Subcutaneous abdominal adipose tissue (tissue), 5 donors: ENCODE data around the gene ITPR1.

Experiments used
- H3K27ac ChIP-seq: one replicate; pipeline ENCODE4 v1.7.0; 2013; ENCODE audit warnings: low read depth, mild to moderate bottlenecking, inconsistent platforms, low read length, moderate library complexity
- H3K27me3 ChIP-seq, 5 donors: one replicate each; pipeline ENCODE4 v1.7.0; 2013; ENCODE audit warnings: low read length in 5 of 5, inconsistent platforms in 1 of 5; ENCODE audit not compliant: control insufficient read depth in 5 of 5, insufficient read depth in 4 of 5
- H3K36me3 ChIP-seq, 5 donors: one replicate each; pipeline ENCODE4 v1.7.0; 2013; ENCODE audit warnings: low read length in 5 of 5; ENCODE audit not compliant: control insufficient read depth in 5 of 5, insufficient read depth in 5 of 5
- H3K4me1 ChIP-seq, 5 donors: one replicate each; pipeline ENCODE4 v1.7.0; 2013; ENCODE audit warnings: low read length in 5 of 5, mild to moderate bottlenecking in 3 of 5, moderate library complexity in 1 of 5; ENCODE audit not compliant: control insufficient read depth in 5 of 5, insufficient read depth in 5 of 5
- H3K4me3 ChIP-seq, 5 donors: one replicate each; pipeline ENCODE4 v1.7.0; 2013; ENCODE audit warnings: low read length in 5 of 5, low read depth in 1 of 5
- H3K9ac ChIP-seq, 5 donors: one replicate each; pipeline ENCODE4 v1.7.0; 2013; ENCODE audit warnings: low read length in 5 of 5, mild to moderate bottlenecking in 4 of 5, moderate library complexity in 3 of 5
- H3K9me3 ChIP-seq, 5 donors: one replicate each; pipeline ENCODE4 v1.7.0; 2013; ENCODE audit warnings: low read length in 5 of 5; ENCODE audit not compliant: control insufficient read depth in 5 of 5
- donor health status: healthy.
- donor health status: healthy.
- donor health status: healthy.
- donor health status: healthy.
- donor health status: healthy.

ITPR1 gene

DNA sequence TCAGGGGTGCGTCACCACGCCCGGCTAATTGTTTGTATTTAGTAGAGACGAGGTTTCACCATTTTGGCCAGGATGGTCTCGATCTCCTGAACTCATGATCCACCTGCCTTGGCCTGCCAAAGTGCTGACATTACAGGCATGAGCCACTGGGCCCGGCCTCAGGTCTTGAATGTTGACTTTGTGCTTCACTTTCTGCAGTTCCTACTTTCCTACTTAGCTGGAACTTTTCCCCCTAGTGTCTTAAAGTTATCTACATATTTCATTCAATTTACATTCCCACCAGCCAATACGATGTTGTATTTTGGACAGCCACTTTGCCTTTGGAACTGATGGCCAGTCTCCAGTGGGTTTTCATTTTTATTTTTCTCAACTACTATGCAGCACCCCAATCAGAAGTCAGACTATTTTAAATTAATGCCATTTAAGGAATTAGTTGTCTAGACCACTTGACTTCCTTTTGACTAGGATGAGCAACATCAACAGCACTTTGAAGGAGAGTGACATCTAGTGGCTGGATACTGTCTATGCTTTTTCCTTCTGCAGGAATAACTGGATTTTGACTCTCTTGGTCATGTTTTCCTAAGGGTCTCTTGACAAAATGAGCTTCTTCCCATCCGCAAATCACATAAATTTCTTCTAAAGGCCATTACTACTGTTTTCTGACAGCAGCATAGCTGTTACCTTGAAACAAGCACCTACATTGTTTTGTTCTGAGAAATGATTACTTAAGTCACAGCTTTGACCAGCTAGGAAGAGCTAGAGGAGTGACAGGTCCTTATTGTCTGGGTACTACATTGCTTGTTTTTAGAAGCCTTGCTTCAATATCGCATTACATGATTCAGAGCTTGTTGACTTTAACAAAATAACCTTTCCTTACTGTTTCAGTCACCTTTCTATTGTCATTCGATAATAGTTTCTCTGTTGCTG, 140.2 kb downstream of the ITPR1 start:
- Histone ChIP-seq H3K4me3 (no peak overlapping the region), H3K27me3 (no peaks in the 10 kb centered on the region), H3K36me3 (peaks cover 0 to 6% (median 4%) of the 10 kb centered on the region in 5 donors), H3K9ac (no peak overlapping the region), H3K27ac (no peak overlapping the region), H3K9me3 (no peaks in the 10 kb centered on the region), H3K4me1 (no peaks in the 10 kb centered on the region)

- Histone ChIP-seq H3K4me3 (no peak overlapping the region), H3K36me3 (peaks cover 0 to 2% (median 0%) of the 10 kb centered on the region in 5 donors), H3K9ac (no peak overlapping the region), H3K27ac (no peak overlapping the region), H3K27me3 (no peaks in the 10 kb centered on the region), H3K9me3 (no peaks in the 10 kb centered on the region), H3K4me1 (no peaks in the 10 kb centered on the region)
These were observed 141.7 kb downstream of the ITPR1 start for GRCh38 chr3:4634894-4635293.

DNA sequence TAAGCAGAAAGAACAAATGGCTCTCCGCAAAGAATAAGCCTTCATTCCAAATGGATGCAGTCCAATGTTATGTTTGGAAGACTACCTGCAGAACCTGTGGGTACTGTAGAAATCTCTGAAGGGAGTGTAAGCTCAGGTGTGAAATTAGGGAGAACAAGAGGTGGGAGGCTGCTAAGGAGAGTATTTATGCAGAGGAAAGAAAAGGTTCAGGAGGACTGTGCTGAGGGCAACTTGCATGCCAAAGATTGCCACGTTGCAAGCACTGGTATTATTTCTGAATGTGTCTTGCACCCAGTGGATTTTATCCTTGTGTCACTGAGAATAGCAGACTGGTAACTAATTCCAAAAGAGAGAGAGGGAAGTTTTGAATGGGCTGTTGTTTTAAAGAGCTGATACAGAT, 144.1 kb downstream of the ITPR1 start:
- Histone ChIP-seq H3K27me3 (no peaks in the 10 kb centered on the region), H3K27ac (no peak overlapping the region), H3K4me1 (no peaks in the 10 kb centered on the region), H3K36me3 (peaks cover 9 to 15% (median 12%) of the 10 kb centered on the region in 5 donors), H3K9ac (no peak overlapping the region), H3K4me3 (no peak overlapping the region), H3K9me3 (no peaks in the 10 kb centered on the region)

DNA sequence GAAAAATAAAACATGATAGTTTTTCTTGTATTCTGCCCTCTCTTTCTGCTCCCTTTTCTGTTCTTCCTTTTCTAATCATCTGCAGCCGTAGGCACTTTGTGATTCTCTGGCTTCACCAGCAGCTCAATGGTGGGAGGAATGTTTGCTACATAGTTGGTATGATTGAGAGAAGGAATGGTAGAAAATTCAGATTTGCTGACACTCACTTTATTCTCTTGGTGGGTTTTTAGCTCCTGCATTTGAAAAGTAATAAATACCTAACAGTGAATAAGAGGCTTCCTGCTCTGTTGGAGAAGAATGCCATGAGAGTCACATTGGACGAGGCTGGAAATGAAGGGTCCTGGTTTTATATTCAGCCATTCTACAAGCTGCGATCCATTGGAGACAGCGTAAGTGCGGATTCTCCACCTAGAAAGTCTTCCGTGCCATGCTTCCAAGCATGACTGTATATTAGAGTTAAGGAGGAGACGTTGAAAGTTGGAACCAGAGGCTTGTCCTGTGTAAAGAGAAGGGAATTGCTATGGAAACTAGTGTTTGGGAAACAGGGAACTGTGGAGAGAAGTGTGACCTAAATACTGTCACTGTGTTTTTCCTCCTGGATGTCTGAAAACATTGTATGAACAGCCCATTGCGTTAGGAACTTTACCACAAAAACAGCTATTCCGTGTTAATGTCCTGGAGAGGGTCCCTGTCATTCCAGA, 148.9 kb downstream of the ITPR1 start:
- Histone ChIP-seq H3K9me3 (no peaks in the 10 kb centered on the region), H3K27ac (no peak overlapping the region), H3K36me3 (peaks cover 15 to 32% (median 30%) of the 10 kb centered on the region in 5 donors), H3K4me1 (no peaks in the 10 kb centered on the region), H3K9ac (no peak overlapping the region), H3K4me3 (no peak overlapping the region), H3K27me3 (no peaks in the 10 kb centered on the region)

DNA sequence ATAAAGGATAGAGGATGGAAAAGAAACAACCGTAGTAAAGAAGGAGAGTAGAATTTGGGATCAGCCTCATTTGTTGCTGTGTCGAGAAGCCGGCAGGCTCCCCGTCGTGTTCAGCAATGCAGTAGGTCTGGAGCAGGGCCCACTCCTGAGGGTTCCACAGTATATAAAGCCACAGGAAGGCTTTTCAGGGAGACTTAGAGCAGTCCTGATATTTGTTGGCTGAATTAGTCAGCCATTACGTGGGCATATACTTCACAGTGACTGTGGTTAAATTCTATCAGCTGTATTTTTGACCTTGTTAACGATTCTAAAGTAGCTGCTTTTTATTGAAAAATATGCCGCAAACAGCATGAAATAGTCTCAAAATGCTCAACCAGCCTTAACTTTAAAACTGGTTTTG, 149.5 kb downstream of the ITPR1 start:
- Histone ChIP-seq H3K27ac (no peak overlapping the region), H3K36me3 (peaks cover 15 to 35% (median 33%) of the 10 kb centered on the region in 5 donors), H3K4me1 (no peaks in the 10 kb centered on the region), H3K9me3 (no peaks in the 10 kb centered on the region), H3K4me3 (no peak overlapping the region), H3K9ac (no peak overlapping the region), H3K27me3 (no peaks in the 10 kb centered on the region)

- H3K9ac ChIP-seq = no peak overlapping the region
- H3K9me3 ChIP-seq = no peaks in the 10 kb centered on the region
- H3K4me3 ChIP-seq = no peak overlapping the region
- H3K27me3 ChIP-seq = no peaks in the 10 kb centered on the region
- no peaks in the 10 kb centered on the region for H3K4me1 ChIP-seq
- H3K36me3 ChIP-seq = peaks cover 15 to 35% (median 34%) of the 10 kb centered on the region in 5 donors
- no peak overlapping the region for H3K27ac ChIP-seq
These were observed 150.9 kb downstream of the ITPR1 start for GRCh38 chr3:4643904-4644547.

GRCh38 chr3:4644951-4645350, 151.8 kb downstream of the ITPR1 start:
- Histone ChIP-seq H3K36me3 (peaks cover 18 to 35% (median 32%) of the 10 kb centered on the region in 5 donors), H3K9me3 (no peaks in the 10 kb centered on the region), H3K27ac (no peak overlapping the region), H3K4me3 (no peak overlapping the region), H3K4me1 (no peaks in the 10 kb centered on the region), H3K27me3 (no peaks in the 10 kb centered on the region), H3K9ac (no peak overlapping the region)

DNA sequence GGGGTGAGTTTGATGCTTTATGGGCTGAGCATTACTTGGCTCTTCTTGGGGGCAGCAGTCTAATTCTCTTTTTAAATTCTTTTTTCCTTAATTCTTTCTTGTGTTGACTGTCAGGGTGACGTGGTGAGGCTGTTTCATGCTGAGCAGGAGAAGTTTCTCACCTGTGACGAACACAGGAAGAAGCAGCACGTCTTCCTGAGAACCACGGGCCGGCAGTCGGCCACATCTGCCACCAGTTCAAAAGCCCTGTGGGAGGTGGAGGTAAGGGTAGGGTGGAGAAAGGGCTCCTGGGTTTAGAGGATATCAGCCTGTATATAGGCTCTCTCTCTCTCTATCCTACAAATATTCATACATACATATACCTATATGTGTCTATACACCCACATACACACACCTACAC, 152.3 kb downstream of the ITPR1 start:
- Histone ChIP-seq H3K27me3 (no peaks in the 10 kb centered on the region), H3K27ac (no peak overlapping the region), H3K9ac (no peak overlapping the region), H3K4me1 (no peaks in the 10 kb centered on the region), H3K4me3 (no peak overlapping the region), H3K36me3 (peaks cover 18 to 33% (median 28%) of the 10 kb centered on the region in 5 donors), H3K9me3 (no peaks in the 10 kb centered on the region)

DNA sequence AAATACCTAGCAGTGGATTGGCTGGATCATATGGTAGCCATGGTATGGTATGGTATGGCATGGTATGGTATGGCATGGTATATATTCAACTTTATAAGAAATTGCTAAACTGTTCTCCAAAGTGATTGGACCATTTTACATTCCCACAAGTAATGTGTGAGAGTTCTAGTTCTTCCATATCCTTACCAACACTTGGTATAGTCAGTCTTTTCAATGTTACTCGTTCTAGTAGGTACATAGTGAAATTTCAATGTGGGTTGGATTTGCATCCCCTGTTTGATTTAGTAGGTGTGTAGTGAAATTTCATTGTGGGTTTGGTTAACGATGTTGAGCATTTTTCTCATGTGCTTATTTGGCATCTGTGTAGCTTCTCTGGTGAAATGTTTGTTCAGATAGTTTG, 154.3 kb downstream of the ITPR1 start:
- Histone ChIP-seq H3K4me3 (no peak overlapping the region), H3K27ac (no peak overlapping the region), H3K9me3 (no peaks in the 10 kb centered on the region), H3K9ac (no peak overlapping the region), H3K27me3 (no peaks in the 10 kb centered on the region), H3K4me1 (no peaks in the 10 kb centered on the region), H3K36me3 (peaks cover 8 to 27% (median 26%) of the 10 kb centered on the region in 5 donors)
